Body of pancreas (tissue), 4 donors: ENCODE data around the gene CERK.
"Not testable (repeated sequence)": the region's sequence is repeated elsewhere in the genome, so short reads cannot be mapped to it uniquely, and the experiment has no call there.

Source experiments
- CTCF ChIP-seq, 7 experiments: fragments of 450-650 bp in 4 of 7; fragments of 200-600 bp in 3 of 7; sonication (generic) in 3 of 7; IDR thresholded peaks; one replicate each; pipeline ENCODE4 v1.5.1; 2016 to 2019; ENCODE audit warnings: antibody characterized with exemption in 7 of 7
- POLR2A ChIP-seq, 3 donors: fragments of 450-650 bp; IDR thresholded peaks; one replicate each; pipeline ENCODE4 v1.6.1; 2016; ENCODE audit warnings: antibody characterized with exemption in 3 of 3, mild to moderate bottlenecking in 2 of 3

DNA sequence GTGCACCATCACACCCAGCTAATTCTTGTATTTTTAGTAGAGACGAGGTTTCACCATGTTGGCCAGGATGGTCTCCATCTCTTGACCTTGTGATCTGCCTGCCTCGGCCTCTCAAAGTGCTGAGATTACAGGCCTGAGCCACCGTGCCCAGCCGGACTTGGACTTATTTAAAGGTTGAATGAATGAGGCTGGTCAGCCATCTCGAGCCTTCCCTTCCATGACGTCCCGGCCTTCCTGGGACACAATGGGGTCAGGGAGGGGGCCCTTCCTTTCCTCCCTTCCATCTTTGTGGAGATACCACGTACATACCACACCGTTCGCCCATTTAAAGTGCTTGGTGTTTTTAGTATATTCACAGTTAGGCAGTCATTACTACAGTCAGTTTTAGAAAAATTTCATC lies 44.1 kb upstream of the CERK start:
- not testable (repeated sequence) for TF ChIP-seq POLR2A, CTCF (IDR thresholded peaks at IDR 0.05)
